ENCODE data around the gene FRMPD2. TPM values are rescaled to one million over a fixed set of nuclear protein-coding genes. Genes with fewer than 3 reads are reported as not detected.

Gene FRMPD2
- total and polyA plus RNA-seq, 2 donors (not counting 3 experiments of a cell fraction or from before 2014, with no cell fraction given), result 0.42 TPM; not detected in 1

DNA sequence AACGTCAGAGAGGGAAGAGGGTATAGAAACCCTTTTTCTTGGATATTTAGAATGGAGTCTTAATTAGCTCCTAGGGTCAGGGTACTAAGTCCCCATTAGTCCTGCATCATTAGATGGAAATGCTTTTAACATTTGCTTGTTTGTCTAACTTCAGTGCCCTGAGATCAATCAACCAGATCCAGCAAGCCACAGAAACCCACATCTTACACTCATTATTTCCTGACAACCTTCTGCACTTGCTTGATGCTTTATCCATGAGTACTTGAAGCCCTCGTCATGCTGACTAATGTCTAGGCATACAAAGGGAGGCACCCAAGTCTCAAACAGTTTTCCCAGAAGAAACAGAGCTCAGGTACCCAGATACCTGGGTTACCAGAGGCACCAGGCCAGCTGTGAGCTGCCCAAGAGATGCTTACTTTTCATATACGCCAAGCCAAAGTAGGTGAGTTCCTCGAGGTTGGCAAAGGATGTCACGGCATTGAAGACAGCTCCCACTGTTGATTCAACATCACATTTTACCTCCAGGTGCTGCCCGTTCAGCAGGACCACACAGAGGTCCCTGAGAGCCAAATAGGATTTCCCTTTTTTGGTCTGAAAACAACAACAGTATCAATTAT is 42.7 kb downstream of the FRMPD2 start:
- POLR2A ChIA-PET, result no interaction called here
- no peak overlapping the region for H3K27ac ChIP-seq (ENCODE audit: insufficient read depth, low read depth, low read length)
- H3K4me2 ChIP-seq (ENCODE audit: insufficient read depth, low read length), result no peak overlapping the region
- intact Hi-C loops (cut with micrococcal nuclease) (no loop called here), dilution Hi-C loops (cut with MboI; ENCODE audit: extremely low pct_ligation_motif_present, low sequenced_read_pairs) (no loop called here)
- FAIRE-seq, result no peak
- peaks cover 6 to 20% of the 10 kb centered on the region in 2 experiments for H3K27me3 ChIP-seq (ENCODE audit: control insufficient read depth in 2 of 2, insufficient read depth in 2 of 2, low read length in 2 of 2)
- no peaks in the 10 kb centered on the region for H3K36me3 ChIP-seq (ENCODE audit: control insufficient read depth in 2 of 2, extremely low read depth in 1 of 2, insufficient read depth in 2 of 2, low read length in 2 of 2)
- H3K9me1 ChIP-seq (replicated peaks; ENCODE audit: control insufficient read depth, extremely low read depth, insufficient read depth, low read length), result no peaks in the 10 kb centered on the region
- BruUV-seq (replicated peaks), result no TSS peak
- no peaks in the 10 kb centered on the region for H3K4me1 ChIP-seq (ENCODE audit: control insufficient read depth, extremely low read depth, insufficient read depth, low read length)
- H3K9ac ChIP-seq (replicated peaks; ENCODE audit: extremely low read depth, insufficient read depth, low read length), result no peak overlapping the region
- H2AFZ ChIP-seq (ENCODE audit: low read depth, low read length), result no peak overlapping the region
- H3K79me2 ChIP-seq (ENCODE audit: control insufficient read depth, insufficient read depth, low read length), result no peaks in the 10 kb centered on the region
- TF ChIP-seq, protein P1, sequence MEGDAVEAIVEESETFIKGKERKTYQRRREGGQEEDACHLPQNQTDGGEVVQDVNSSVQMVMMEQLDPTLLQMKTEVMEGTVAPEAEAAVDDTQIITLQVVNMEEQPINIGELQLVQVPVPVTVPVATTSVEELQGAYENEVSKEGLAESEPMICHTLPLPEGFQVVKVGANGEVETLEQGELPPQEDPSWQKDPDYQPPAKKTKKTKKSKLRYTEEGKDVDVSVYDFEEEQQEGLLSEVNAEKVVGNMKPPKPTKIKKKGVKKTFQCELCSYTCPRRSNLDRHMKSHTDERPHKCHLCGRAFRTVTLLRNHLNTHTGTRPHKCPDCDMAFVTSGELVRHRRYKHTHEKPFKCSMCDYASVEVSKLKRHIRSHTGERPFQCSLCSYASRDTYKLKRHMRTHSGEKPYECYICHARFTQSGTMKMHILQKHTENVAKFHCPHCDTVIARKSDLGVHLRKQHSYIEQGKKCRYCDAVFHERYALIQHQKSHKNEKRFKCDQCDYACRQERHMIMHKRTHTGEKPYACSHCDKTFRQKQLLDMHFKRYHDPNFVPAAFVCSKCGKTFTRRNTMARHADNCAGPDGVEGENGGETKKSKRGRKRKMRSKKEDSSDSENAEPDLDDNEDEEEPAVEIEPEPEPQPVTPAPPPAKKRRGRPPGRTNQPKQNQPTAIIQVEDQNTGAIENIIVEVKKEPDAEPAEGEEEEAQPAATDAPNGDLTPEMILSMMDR (IDR thresholded peaks at IDR 0.05; ENCODE audit: extremely low read depth in 1 of 2, insufficient read depth in 1 of 2, low read depth in 1 of 2, low read length in 2 of 2), result no peak
- TF ChIP-seq FOS (IDR thresholded peaks at IDR 0.05; ENCODE audit: borderline replicate concordance, insufficient read depth, low read length) (no peak), JUN (IDR thresholded peaks at IDR 0.05; ENCODE audit: borderline replicate concordance, insufficient read depth, insufficient read length, low read depth) (no peak), POLR2AphosphoS5 (IDR thresholded peaks at IDR 0.05; ENCODE audit: insufficient read depth, low read depth, low read length) (no peak), MYC (IDR thresholded peaks at IDR 0.05; ENCODE audit: low read depth, low read length) (no peak)
- no peak overlapping the region for H3K4me3 ChIP-seq (replicated peaks in 1 of 3; ENCODE audit: insufficient read depth in 1 of 3, low read depth in 1 of 3, low read length in 3 of 3)
- no peaks in the 10 kb centered on the region for H4K20me1 ChIP-seq (replicated peaks; ENCODE audit: control insufficient read depth, extremely low read depth, insufficient read depth, low read length)
- H3K9me3 ChIP-seq (replicated peaks; ENCODE audit: control insufficient read depth, insufficient read depth, low read length), result no peaks in the 10 kb centered on the region
- no peak for DNase-seq (ENCODE audit: low read depth, low spot score)
- CTCF ChIA-PET, result interaction anchor here (1.3 kb wide), 1 partner anchor 17 kb away, joined by 3 read pairs; no protein-coding TSS in a partner anchor

All from endothelial cell of umbilical vein (primary cell).